ENCODE data around the gene TM2D3. TPM values are rescaled to one million over a fixed set of nuclear protein-coding genes. Genes with fewer than 3 reads are reported as not detected.
"Not testable (repeated sequence)": the region's sequence is repeated elsewhere in the genome, so short reads cannot be mapped to it uniquely, and the experiment has no call there.

TM2D3 gene
- total and polyA plus RNA-seq, 2 donors (not counting 3 experiments of a cell fraction or from before 2014, with no cell fraction given), result 34.3 to 51.5 TPM

- no peaks in the 10 kb centered on the region for H4K20me1 ChIP-seq (replicated peaks; ENCODE audit: control insufficient read depth, extremely low read depth, insufficient read depth, low read length)
- H3K9me3 ChIP-seq (replicated peaks; ENCODE audit: control insufficient read depth, insufficient read depth, low read length), result no peaks in the 10 kb centered on the region
- H3K9ac ChIP-seq (replicated peaks; ENCODE audit: extremely low read depth, insufficient read depth, low read length), result no peak overlapping the region
- no peaks in the 10 kb centered on the region for H3K9me1 ChIP-seq (replicated peaks; ENCODE audit: control insufficient read depth, extremely low read depth, insufficient read depth, low read length)
- TF ChIP-seq EZH2 (IDR thresholded peaks at IDR 0.05; ENCODE audit: borderline replicate concordance, low read depth, low read length, severe bottlenecking), result no peak
- TF ChIP-seq FOS (IDR thresholded peaks at IDR 0.05; ENCODE audit: borderline replicate concordance, insufficient read depth, low read length), result no peak
- no peak for TF ChIP-seq MYC (IDR thresholded peaks at IDR 0.05; ENCODE audit: low read depth, low read length)
- TF ChIP-seq MAX (IDR thresholded peaks at IDR 0.05; ENCODE audit: insufficient read depth, insufficient read length), result no peak
- TF ChIP-seq CTCF (IDR thresholded peaks at IDR 0.05; ENCODE audit: extremely low read depth in 1 of 2, insufficient read depth in 1 of 2, low read depth in 1 of 2, low read length in 2 of 2), result no peak
- no peak for TF ChIP-seq GATA2 (IDR thresholded peaks at IDR 0.05; ENCODE audit: insufficient read depth, insufficient read length, low read depth, low read length)
- TF ChIP-seq POLR2A (IDR thresholded peaks at IDR 0.05; ENCODE audit: low read depth, low read length), result no peak
- TF ChIP-seq POLR2AphosphoS5 (IDR thresholded peaks at IDR 0.05; ENCODE audit: insufficient read depth, low read depth, low read length), result no peak
- TF ChIP-seq JUN (IDR thresholded peaks at IDR 0.05; ENCODE audit: borderline replicate concordance, insufficient read depth, insufficient read length, low read depth), result no peak
- H3K4me2 ChIP-seq (ENCODE audit: insufficient read depth, low read length), result no peak overlapping the region
- dilution Hi-C loops (cut with MboI; ENCODE audit: extremely low pct_ligation_motif_present, low sequenced_read_pairs) (no loop called here), intact Hi-C loops (cut with micrococcal nuclease) (no loop called here)
- H3K4me1 ChIP-seq (ENCODE audit: control insufficient read depth, extremely low read depth, insufficient read depth, low read length), result peaks cover 11% of the 10 kb centered on the region
- no TSS peak for BruUV-seq (replicated peaks)
- H3K79me2 ChIP-seq (ENCODE audit: control insufficient read depth, insufficient read depth, low read length), result peaks cover 5% of the 10 kb centered on the region
- DNase-seq (ENCODE audit: low read depth, low spot score), result no peak
- no peak overlapping the region for H3K4me3 ChIP-seq (replicated peaks in 1 of 3; ENCODE audit: insufficient read depth in 1 of 3, low read depth in 1 of 3, low read length in 3 of 3)
- CTCF ChIA-PET, result interaction anchor here (1.4 to 2.2 kb wide), 2 partner anchors 16 to 357 kb away, joined by 4 to 7 read pairs; no protein-coding TSS in a partner anchor
- H3K27me3 ChIP-seq (ENCODE audit: control insufficient read depth in 2 of 2, insufficient read depth in 2 of 2, low read length in 2 of 2), result no peaks in the 10 kb centered on the region
- no peaks in the 10 kb centered on the region for H3K36me3 ChIP-seq (ENCODE audit: control insufficient read depth in 2 of 2, extremely low read depth in 1 of 2, insufficient read depth in 2 of 2, low read length in 2 of 2)
- POLR2A ChIA-PET, result interaction anchor here (0.5 kb wide), 1 partner anchor 471 kb away, joined by 3 read pairs; no protein-coding TSS in a partner anchor
- H2AFZ ChIP-seq (ENCODE audit: low read depth, low read length), result no peak overlapping the region
- no peak for FAIRE-seq
- H3K27ac ChIP-seq (ENCODE audit: insufficient read depth, low read depth, low read length), result no peak overlapping the region
These were observed 5.0 kb upstream of the TM2D3 start for GRCh38 chr15:101657171-101657570.

GRCh38 chr15:101654624-101655337 lies 2.6 kb upstream of the TM2D3 start:
- H3K4me3 ChIP-seq (replicated peaks in 1 of 3; ENCODE audit: insufficient read depth in 1 of 3, low read depth in 1 of 3, low read length in 3 of 3); intact Hi-C loops (cut with micrococcal nuclease); H3K27ac ChIP-seq (ENCODE audit: insufficient read depth, low read depth, low read length); BruUV-seq (replicated peaks); dilution Hi-C loops (cut with MboI; ENCODE audit: extremely low pct_ligation_motif_present, low sequenced_read_pairs); FAIRE-seq; H3K9ac ChIP-seq (replicated peaks; ENCODE audit: extremely low read depth, insufficient read depth, low read length); POLR2A ChIA-PET; H3K36me3 ChIP-seq (ENCODE audit: control insufficient read depth in 2 of 2, extremely low read depth in 1 of 2, insufficient read depth in 2 of 2, low read length in 2 of 2); H3K27me3 ChIP-seq (ENCODE audit: control insufficient read depth in 2 of 2, insufficient read depth in 2 of 2, low read length in 2 of 2); H4K20me1 ChIP-seq (replicated peaks; ENCODE audit: control insufficient read depth, extremely low read depth, insufficient read depth, low read length); H3K9me3 ChIP-seq (replicated peaks; ENCODE audit: control insufficient read depth, insufficient read depth, low read length); H3K9me1 ChIP-seq (replicated peaks; ENCODE audit: control insufficient read depth, extremely low read depth, insufficient read depth, low read length); H2AFZ ChIP-seq (ENCODE audit: low read depth, low read length); DNase-seq (ENCODE audit: low read depth, low spot score); H3K4me2 ChIP-seq (ENCODE audit: insufficient read depth, low read length): not testable (repeated sequence)
- CTCF ChIA-PET, result interaction anchor here (1.6 kb wide), 1 partner anchor 366 kb away, joined by 5 read pairs; no protein-coding TSS in a partner anchor
- H3K79me2 ChIP-seq (ENCODE audit: control insufficient read depth, insufficient read depth, low read length), result peaks cover 23% of the 10 kb centered on the region
- peaks cover 23% of the 10 kb centered on the region for H3K4me1 ChIP-seq (ENCODE audit: control insufficient read depth, extremely low read depth, insufficient read depth, low read length)
